Measurements from ENCODE around the gene HIBCH.
"Not testable (repeated sequence)": the region's sequence is repeated elsewhere in the genome, so short reads cannot be mapped to it uniquely, and the experiment has no call there.

Gene HIBCH

DNA sequence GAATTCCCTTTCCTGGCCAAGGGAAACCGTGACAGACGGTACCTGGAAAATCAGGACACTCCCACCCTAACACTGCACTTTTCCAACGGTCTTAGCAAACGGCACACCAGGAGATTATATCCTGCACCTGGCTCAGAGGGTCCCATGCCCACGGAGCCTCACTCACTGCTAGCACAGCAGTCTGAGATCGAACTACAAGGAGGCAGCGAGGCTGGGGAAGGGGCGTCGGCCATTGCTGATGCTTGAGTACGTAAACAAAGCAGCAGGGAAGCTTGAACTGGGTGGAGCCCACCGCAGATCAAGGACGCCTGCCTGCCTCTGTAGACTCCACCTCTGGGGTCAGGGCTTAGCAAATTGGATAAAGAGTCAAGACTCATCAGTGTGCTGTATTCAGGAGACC is 95.6 kb downstream of the HIBCH start:
- H3K36me3 ChIP-seq (ENCODE audit: control insufficient read depth, insufficient read depth, low read length); H3K9ac ChIP-seq (ENCODE audit: low read length); H3K4me3 ChIP-seq (ENCODE audit: low read depth, low read length); H3K27me3 ChIP-seq (ENCODE audit: control insufficient read depth, insufficient read depth, low read length); H3K4me1 ChIP-seq (ENCODE audit: control insufficient read depth, insufficient read depth, low read length); H3K27ac ChIP-seq (ENCODE audit: low read depth, low read length): not testable (repeated sequence)
- peaks cover 11% of the 10 kb centered on the region for H3K9me3 ChIP-seq (ENCODE audit: control insufficient read depth, insufficient read depth, low read depth, low read length)

DNA sequence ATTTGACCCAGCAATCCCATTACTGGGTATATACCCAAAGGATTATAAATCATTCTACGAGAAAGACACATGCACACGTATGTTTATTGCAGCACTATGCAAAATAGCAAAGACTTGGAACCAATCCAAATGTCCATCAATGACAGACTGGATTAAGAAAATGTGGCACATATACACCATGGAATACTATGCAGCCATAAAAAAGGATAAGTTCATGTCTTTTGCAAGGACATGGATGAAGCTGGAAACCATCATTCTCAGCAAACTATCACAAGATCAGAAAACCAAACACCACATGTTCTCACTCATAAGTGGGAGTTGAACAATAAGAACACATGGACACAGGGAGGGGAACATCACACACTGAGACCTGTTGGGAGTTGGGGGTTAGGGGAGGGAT is 96.9 kb downstream of the HIBCH start:
- H3K27ac ChIP-seq (ENCODE audit: low read depth, low read length); H3K36me3 ChIP-seq (ENCODE audit: control insufficient read depth, insufficient read depth, low read length); H3K9ac ChIP-seq (ENCODE audit: low read length); H3K4me3 ChIP-seq (ENCODE audit: low read depth, low read length); H3K27me3 ChIP-seq (ENCODE audit: control insufficient read depth, insufficient read depth, low read length); H3K4me1 ChIP-seq (ENCODE audit: control insufficient read depth, insufficient read depth, low read length): not testable (repeated sequence)
- peaks cover 11% of the 10 kb centered on the region for H3K9me3 ChIP-seq (ENCODE audit: control insufficient read depth, insufficient read depth, low read depth, low read length)

DNA sequence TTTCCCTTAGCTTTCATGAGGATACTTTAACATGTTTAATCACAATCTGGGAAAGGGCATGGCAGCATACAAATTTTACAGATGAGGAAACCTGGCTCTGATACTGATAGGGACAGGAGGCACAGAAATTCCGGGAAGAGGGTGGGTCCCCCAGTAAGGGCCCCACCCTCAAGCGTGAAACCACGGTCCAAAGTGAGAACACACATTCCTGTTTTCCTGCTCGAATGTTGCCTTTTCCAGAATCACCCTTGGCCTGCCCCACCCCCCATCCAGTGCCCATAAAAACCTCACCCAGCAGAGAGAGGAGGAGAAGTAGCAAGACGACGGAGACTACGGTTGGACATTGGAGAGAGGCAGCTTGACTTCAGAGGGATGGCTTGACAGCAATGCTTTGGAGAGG is 98.2 kb downstream of the HIBCH start:
- no peak overlapping the region for H3K4me3 ChIP-seq (ENCODE audit: low read depth, low read length)
- no peaks in the 10 kb centered on the region for H3K27me3 ChIP-seq (ENCODE audit: control insufficient read depth, insufficient read depth, low read length)
- H3K36me3 ChIP-seq (ENCODE audit: control insufficient read depth, insufficient read depth, low read length) = peaks cover 10% of the 10 kb centered on the region
- peaks cover 7% of the 10 kb centered on the region for H3K4me1 ChIP-seq (ENCODE audit: control insufficient read depth, insufficient read depth, low read length)
- no peak overlapping the region for H3K9ac ChIP-seq (ENCODE audit: low read length)
- H3K9me3 ChIP-seq (ENCODE audit: control insufficient read depth, insufficient read depth, low read depth, low read length) = peaks cover 11% of the 10 kb centered on the region
- no peak overlapping the region for H3K27ac ChIP-seq (ENCODE audit: low read depth, low read length)

DNA sequence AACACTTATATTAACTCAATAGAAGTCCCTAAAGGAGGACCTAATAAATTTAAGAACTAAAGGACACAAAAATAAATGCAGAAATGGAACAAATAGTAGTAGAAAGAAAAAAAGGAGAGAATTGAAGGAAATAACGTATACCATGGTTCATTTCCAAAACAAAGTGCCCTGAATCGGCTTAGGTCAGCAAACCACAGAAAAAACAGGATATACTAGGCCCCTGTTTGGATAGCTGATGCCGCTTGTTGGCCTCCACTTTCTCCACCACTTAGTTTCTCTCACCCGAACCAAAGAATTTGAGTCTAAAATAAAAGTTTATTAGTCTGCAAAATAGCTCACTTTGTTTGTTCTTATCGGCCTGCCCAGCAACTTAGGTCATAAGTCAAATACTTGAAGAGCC is 100.4 kb downstream of the HIBCH start:
- H3K27me3 ChIP-seq (ENCODE audit: control insufficient read depth, insufficient read depth, low read length) = no peaks in the 10 kb centered on the region
- peaks cover 29% of the 10 kb centered on the region for H3K4me1 ChIP-seq (ENCODE audit: control insufficient read depth, insufficient read depth, low read length)
- no peak overlapping the region for H3K27ac ChIP-seq (ENCODE audit: low read depth, low read length)
- H3K36me3 ChIP-seq (ENCODE audit: control insufficient read depth, insufficient read depth, low read length) = peaks cover 10% of the 10 kb centered on the region
- H3K9me3 ChIP-seq (ENCODE audit: control insufficient read depth, insufficient read depth, low read depth, low read length) = peaks cover 11% of the 10 kb centered on the region
- no peak overlapping the region for H3K4me3 ChIP-seq (ENCODE audit: low read depth, low read length)
- H3K9ac ChIP-seq (ENCODE audit: low read length) = no peak overlapping the region

DNA sequence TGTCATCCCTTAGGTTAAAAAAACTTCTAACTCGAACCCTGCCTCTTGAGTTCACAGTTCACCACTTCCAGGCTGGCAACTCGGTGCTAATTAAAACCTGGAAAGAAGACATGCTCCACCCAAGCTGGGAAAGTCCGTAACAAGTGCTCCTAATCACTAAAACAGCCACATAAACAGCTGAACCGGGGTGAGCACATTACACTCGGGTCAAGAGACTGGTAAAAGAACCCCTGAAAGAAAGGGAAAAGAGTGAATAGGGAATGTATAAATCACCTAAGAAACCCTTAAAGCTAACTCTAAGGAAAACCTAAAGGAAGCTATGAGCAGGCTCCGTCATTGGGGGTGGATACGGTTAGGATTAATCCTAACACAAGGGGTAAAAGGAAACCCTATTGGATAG is 102.0 kb downstream of the HIBCH start:
- H3K36me3 ChIP-seq (ENCODE audit: control insufficient read depth, insufficient read depth, low read length) = peaks cover under 1% of the 10 kb centered on the region; the same call in 1 of the 2 replicates
- H3K9ac ChIP-seq (ENCODE audit: low read length) = no peak overlapping the region
- no peak overlapping the region for H3K27ac ChIP-seq (ENCODE audit: low read depth, low read length)
- H3K27me3 ChIP-seq (ENCODE audit: control insufficient read depth, insufficient read depth, low read length) = no peaks in the 10 kb centered on the region
- H3K4me1 ChIP-seq (ENCODE audit: control insufficient read depth, insufficient read depth, low read length) = peaks cover 34% of the 10 kb centered on the region
- no peak overlapping the region for H3K4me3 ChIP-seq (ENCODE audit: low read depth, low read length)
- no peaks in the 10 kb centered on the region for H3K9me3 ChIP-seq (ENCODE audit: control insufficient read depth, insufficient read depth, low read depth, low read length)

DNA sequence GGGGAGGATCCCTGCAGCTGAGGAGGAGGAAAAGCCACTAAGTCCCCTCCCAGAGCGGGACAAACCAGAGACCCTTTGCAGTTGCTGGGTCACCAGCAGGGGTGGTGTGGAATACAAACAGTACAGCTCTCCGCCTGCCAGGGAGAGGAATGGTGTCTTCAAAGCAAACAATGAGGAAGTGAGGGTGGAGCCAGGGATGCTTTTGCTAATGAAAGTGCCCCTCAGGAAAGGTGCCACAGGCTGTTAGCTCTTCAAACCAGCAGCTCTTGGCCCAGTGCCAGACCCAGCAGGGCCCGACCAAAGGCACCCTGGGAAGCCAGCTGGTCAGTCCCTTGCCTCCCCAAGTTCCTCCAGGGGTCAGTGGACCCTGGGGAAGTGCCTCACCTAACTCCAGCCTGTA is 102.8 kb downstream of the HIBCH start:
- Histone ChIP-seq H3K4me1 (ENCODE audit: control insufficient read depth, insufficient read depth, low read length) (peaks cover 34% of the 10 kb centered on the region), H3K9me3 (ENCODE audit: control insufficient read depth, insufficient read depth, low read depth, low read length) (no peaks in the 10 kb centered on the region), H3K27ac (ENCODE audit: low read depth, low read length) (no peak overlapping the region), H3K27me3 (ENCODE audit: control insufficient read depth, insufficient read depth, low read length) (no peaks in the 10 kb centered on the region), H3K4me3 (ENCODE audit: low read depth, low read length) (no peak overlapping the region), H3K36me3 (ENCODE audit: control insufficient read depth, insufficient read depth, low read length) (peaks cover 6% of the 10 kb centered on the region; the same call in 1 of the 2 replicates), H3K9ac (ENCODE audit: low read length) (no peak overlapping the region)

GRCh38 chr2:190215620-190216019 is 104.0 kb downstream of the HIBCH start:
- Histone ChIP-seq H3K9me3 (ENCODE audit: control insufficient read depth, insufficient read depth, low read depth, low read length) (no peaks in the 10 kb centered on the region), H3K36me3 (ENCODE audit: control insufficient read depth, insufficient read depth, low read length) (peaks cover 8% of the 10 kb centered on the region; the same call in 1 of the 2 replicates), H3K27ac (ENCODE audit: low read depth, low read length) (no peak overlapping the region), H3K27me3 (ENCODE audit: control insufficient read depth, insufficient read depth, low read length) (no peaks in the 10 kb centered on the region), H3K9ac (ENCODE audit: low read length) (peak overlapping the region; percentile 11), H3K4me3 (ENCODE audit: low read depth, low read length) (no peak overlapping the region), H3K4me1 (ENCODE audit: control insufficient read depth, insufficient read depth, low read length) (peaks cover 34% of the 10 kb centered on the region)

DNA sequence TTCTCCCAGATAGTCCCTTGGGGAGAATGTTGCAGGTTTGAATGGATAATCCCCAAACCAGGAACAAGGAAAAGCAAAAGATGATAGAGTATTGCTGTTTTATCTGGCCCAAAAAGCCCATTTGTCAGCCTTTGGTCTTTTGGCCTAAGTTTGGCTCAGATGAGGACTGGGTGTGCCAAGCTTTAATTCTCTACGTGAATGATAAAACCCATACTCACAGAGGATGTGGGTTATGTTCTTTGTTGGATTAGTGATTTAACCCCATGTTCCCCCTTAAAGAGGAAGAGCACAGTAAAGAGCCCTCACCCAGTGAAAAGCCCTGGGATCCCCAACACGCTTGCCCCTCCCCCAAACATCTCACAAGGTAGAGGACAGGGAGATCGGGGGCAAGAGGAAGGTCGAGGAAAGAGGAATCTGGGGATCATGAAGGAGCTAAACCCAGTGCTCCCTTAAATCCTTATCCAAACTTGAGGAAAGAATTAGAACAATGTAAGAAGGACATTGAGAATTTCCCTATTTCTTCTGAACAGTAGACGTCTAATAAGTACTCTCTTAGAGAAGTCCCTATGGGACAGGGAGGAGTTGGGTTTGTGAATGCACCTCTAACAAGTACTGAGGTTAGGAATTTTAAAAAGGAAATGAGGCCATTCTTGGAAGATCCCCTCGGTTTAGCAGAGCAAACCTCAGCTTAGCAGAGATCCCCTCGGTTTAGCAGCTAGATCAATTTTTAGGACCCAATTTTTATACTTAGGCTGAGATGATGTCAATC is 105.0 kb downstream of the HIBCH start:
- no peaks in the 10 kb centered on the region for H3K9me3 ChIP-seq (ENCODE audit: control insufficient read depth, insufficient read depth, low read depth, low read length)
- H3K4me1 ChIP-seq (ENCODE audit: control insufficient read depth, insufficient read depth, low read length) = peaks cover 34% of the 10 kb centered on the region
- H3K9ac ChIP-seq (ENCODE audit: low read length) = no peak overlapping the region
- peaks cover 8% of the 10 kb centered on the region; the same call in 1 of the 2 replicates for H3K36me3 ChIP-seq (ENCODE audit: control insufficient read depth, insufficient read depth, low read length)
- H3K4me3 ChIP-seq (ENCODE audit: low read depth, low read length) = no peak overlapping the region
- H3K27ac ChIP-seq (ENCODE audit: low read depth, low read length) = no peak overlapping the region
- H3K27me3 ChIP-seq (ENCODE audit: control insufficient read depth, insufficient read depth, low read length) = no peaks in the 10 kb centered on the region

DNA sequence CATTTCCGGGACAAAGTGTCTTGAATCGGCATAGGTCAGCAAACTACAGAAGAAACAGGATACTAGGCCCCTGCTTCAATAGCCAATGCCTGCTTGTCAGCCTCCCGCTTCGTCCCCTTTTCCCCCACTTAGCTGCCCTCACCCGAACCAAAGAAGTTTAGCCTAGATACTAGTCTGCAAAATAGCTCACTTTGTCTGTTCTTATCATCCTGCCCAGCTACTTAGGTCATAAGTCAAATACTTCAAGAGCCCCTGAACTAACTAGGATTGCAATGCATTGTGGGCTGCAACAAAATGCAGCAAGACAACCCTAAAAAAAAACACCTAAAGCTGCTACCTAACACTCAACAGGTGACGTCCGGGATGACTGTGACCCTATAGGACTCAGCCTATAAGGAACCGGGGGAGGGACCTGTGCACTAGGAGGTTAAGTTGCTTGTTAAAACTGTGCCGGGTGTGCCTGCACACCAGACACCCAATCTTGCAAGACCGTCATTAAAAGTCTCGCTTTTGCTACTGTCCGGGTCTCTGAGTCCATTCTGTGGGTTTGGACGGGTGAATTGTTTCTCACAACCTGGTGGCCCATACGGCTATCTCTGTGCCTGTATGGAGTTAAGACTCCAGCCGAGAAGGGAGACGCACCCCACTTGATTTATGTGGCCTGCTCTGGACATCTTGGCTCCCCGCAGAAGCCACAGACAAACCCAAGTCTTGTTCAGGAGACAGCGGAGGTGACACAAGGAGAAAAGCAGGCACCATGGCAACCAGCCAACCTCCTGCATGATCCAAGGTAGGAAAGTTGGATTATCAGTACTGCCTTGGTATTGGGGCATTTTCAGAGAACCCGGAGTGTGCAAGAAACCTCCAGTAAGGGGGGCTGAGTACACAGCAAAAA is 105.9 kb downstream of the HIBCH start:
- H3K9me3 ChIP-seq (ENCODE audit: control insufficient read depth, insufficient read depth, low read depth, low read length) = no peaks in the 10 kb centered on the region
- H3K4me1 ChIP-seq (ENCODE audit: control insufficient read depth, insufficient read depth, low read length) = peaks cover 34% of the 10 kb centered on the region
- H3K36me3 ChIP-seq (ENCODE audit: control insufficient read depth, insufficient read depth, low read length) = peaks cover 8% of the 10 kb centered on the region; the same call in 1 of the 2 replicates
- no peak overlapping the region for H3K4me3 ChIP-seq (ENCODE audit: low read depth, low read length)
- H3K9ac ChIP-seq (ENCODE audit: low read length) = no peak overlapping the region
- no peak overlapping the region for H3K27ac ChIP-seq (ENCODE audit: low read depth, low read length)
- no peaks in the 10 kb centered on the region for H3K27me3 ChIP-seq (ENCODE audit: control insufficient read depth, insufficient read depth, low read length)

DNA sequence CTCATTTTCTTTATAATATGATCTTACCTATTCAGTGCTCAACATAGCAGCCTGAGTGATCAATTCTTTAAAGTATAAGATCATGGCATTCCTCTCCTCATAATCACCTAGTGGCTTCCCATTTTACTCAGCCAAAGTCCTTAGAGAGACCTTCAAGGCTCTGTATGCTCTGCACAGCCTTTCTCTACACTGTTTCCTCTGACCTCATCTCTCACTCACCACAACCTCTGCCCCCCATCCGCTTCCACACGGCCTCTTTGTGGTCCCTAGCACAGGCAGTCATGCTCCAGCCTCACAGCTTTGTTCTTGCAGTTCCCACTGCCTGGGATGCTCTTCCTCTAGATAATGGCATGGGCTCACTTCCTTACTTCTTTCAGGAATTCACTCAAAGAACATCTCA is 109.2 kb downstream of the HIBCH start:
- H3K9me3 ChIP-seq (ENCODE audit: control insufficient read depth, insufficient read depth, low read depth, low read length) = no peaks in the 10 kb centered on the region
- H3K4me1 ChIP-seq (ENCODE audit: control insufficient read depth, insufficient read depth, low read length) = peaks cover 18% of the 10 kb centered on the region
- no peaks in the 10 kb centered on the region for H3K27me3 ChIP-seq (ENCODE audit: control insufficient read depth, insufficient read depth, low read length)
- no peak overlapping the region for H3K27ac ChIP-seq (ENCODE audit: low read depth, low read length)
- H3K9ac ChIP-seq (ENCODE audit: low read length) = no peak overlapping the region
- H3K4me3 ChIP-seq (ENCODE audit: low read depth, low read length) = no peak overlapping the region
- H3K36me3 ChIP-seq (ENCODE audit: control insufficient read depth, insufficient read depth, low read length) = peaks cover 8% of the 10 kb centered on the region; the same call in 1 of the 2 replicates

DNA sequence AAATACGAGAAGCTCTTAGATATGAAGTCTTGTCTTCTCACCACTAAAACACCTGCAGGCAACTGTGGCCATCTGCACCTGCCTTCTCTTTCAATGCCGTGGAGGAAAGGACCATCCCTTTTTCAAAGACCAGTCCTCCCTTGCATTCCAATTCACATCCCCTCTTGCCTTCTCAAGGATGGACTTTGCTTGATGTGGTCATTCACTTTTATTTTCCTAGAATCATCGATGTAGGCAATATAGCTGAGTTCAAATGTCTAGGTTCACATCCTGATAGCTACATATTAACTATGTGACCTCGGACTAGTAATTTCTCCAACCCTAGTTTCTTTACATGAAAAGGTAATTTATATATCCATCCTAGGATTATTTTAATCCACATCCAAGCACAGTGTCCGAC is 110.1 kb downstream of the HIBCH start:
- H3K27me3 ChIP-seq (ENCODE audit: control insufficient read depth, insufficient read depth, low read length) = no peaks in the 10 kb centered on the region
- H3K9me3 ChIP-seq (ENCODE audit: control insufficient read depth, insufficient read depth, low read depth, low read length) = no peaks in the 10 kb centered on the region
- no peak overlapping the region for H3K4me3 ChIP-seq (ENCODE audit: low read depth, low read length)
- peaks cover 8% of the 10 kb centered on the region; the same call in 1 of the 2 replicates for H3K36me3 ChIP-seq (ENCODE audit: control insufficient read depth, insufficient read depth, low read length)
- peaks cover 9% of the 10 kb centered on the region for H3K4me1 ChIP-seq (ENCODE audit: control insufficient read depth, insufficient read depth, low read length)
- no peak overlapping the region for H3K27ac ChIP-seq (ENCODE audit: low read depth, low read length)
- no peak overlapping the region for H3K9ac ChIP-seq (ENCODE audit: low read length)
